Epithelial cell of proximal tubule (primary cell): ENCODE measurements around the gene BRD1. TPM values are rescaled to one million over a fixed set of nuclear protein-coding genes. Genes with fewer than 3 reads are reported as not detected.

Experiments used
- DNase-seq: peaks from one replicate; pipeline ENCODE4 v3.0.0-alpha.2; 2011; ENCODE audit warnings: low read depth
- H3K4me3 ChIP-seq: 2 replicates; pipeline ENCODE4 v1.5.1; 2011; ENCODE audit warnings: low read depth, mild to moderate bottlenecking, low read length
- CTCF ChIP-seq: conservative IDR thresholded peaks from 2 replicates; pipeline ENCODE4 v1.5.1; 2012; ENCODE audit warnings: low read depth, mild to moderate bottlenecking, low read length
- total RNA-seq: library from RNA; depleted of rRNA; stranded (reverse); fragments of >200 nt; gene quantifications from 2 replicates; pipeline ENCODE4 v1.2.3, GENCODE V29; 2015

BRD1 gene
- total RNA-seq, 1 donor from 2014 or later, result 41.8 TPM

GRCh38 chr22:49867303-49868265 is 39.9 kb upstream of the BRD1 start:
- no peak for DNase-seq
- no peak for TF ChIP-seq CTCF
- no peak overlapping the region for H3K4me3 ChIP-seq

GRCh38 chr22:49866646-49867045 is 39.0 kb upstream of the BRD1 start:
- TF ChIP-seq CTCF, result no peak
- H3K4me3 ChIP-seq, result no peak overlapping the region
- DNase-seq, result no peak

- no peak overlapping the region for H3K4me3 ChIP-seq
- TF ChIP-seq CTCF, result no peak
- no peak for DNase-seq
These were observed 38.5 kb upstream of the BRD1 start for GRCh38 chr22:49866134-49866533.

GRCh38 chr22:49865156-49865555 is 37.5 kb upstream of the BRD1 start:
- TF ChIP-seq CTCF, result no peak
- H3K4me3 ChIP-seq, result no peak overlapping the region
- DNase-seq, result no peak

- TF ChIP-seq CTCF, result no peak
- no peak overlapping the region for H3K4me3 ChIP-seq
- DNase-seq, result no peak
These were observed 36.3 kb upstream of the BRD1 start for GRCh38 chr22:49863931-49864330.

GRCh38 chr22:49862496-49862776 is 34.8 kb upstream of the BRD1 start:
- no peak for DNase-seq
- no peak for TF ChIP-seq CTCF

More at GRCh38 chr22:49862496-49862776, 34.8 kb upstream of the BRD1 start:
- H3K4me3 ChIP-seq, result no peak overlapping the region
